Nephron progenitor cell (in vitro differentiated cells): ENCODE measurements around the gene ORAI1.

Experiments
- DNase-seq: peaks from one replicate; pipeline ENCODE4 v3.0.0; 2021
- H3K27ac Mint-ChIP-seq: 2 replicates; pipeline ENCODE4 v1.8.0; 2021; ENCODE audit warnings: mild to moderate bottlenecking, moderate library complexity, mixed read lengths
- H3K27me3 Mint-ChIP-seq: 2 replicates; pipeline ENCODE4 v1.8.0; 2021; ENCODE audit warnings: mild to moderate bottlenecking, low read depth, mixed read lengths; ENCODE audit not compliant: poor library complexity
- H3K36me3 Mint-ChIP-seq: 2 replicates; pipeline ENCODE4 v1.8.0; 2021; ENCODE audit warnings: low read depth, mixed read lengths
- H3K4me1 Mint-ChIP-seq: 2 replicates; pipeline ENCODE4 v1.8.0; 2021; ENCODE audit warnings: mixed read lengths
- H3K4me3 Mint-ChIP-seq: 2 replicates; pipeline ENCODE4 v1.8.0; 2021; ENCODE audit warnings: mild to moderate bottlenecking, moderate library complexity, mixed read lengths
- H3K9me3 Mint-ChIP-seq: 2 replicates; pipeline ENCODE4 v1.8.0; 2021; ENCODE audit warnings: mild to moderate bottlenecking, moderate library complexity, mixed read lengths
- TF ChIP-seq, protein P1 (sequence below): fragments of 200-600 bp; sonication (generic); IDR thresholded peaks from 2 replicates; pipeline ENCODE4 v1.5.0; 2021; ENCODE audit warnings: antibody characterized with exemption

Gene ORAI1

GRCh38 chr12:121638298-121639202 is 12.2 kb downstream of the ORAI1 start:
- H3K36me3 Mint-ChIP-seq: peaks cover 18% of the 10 kb centered on the region
- TF ChIP-seq, protein P1, sequence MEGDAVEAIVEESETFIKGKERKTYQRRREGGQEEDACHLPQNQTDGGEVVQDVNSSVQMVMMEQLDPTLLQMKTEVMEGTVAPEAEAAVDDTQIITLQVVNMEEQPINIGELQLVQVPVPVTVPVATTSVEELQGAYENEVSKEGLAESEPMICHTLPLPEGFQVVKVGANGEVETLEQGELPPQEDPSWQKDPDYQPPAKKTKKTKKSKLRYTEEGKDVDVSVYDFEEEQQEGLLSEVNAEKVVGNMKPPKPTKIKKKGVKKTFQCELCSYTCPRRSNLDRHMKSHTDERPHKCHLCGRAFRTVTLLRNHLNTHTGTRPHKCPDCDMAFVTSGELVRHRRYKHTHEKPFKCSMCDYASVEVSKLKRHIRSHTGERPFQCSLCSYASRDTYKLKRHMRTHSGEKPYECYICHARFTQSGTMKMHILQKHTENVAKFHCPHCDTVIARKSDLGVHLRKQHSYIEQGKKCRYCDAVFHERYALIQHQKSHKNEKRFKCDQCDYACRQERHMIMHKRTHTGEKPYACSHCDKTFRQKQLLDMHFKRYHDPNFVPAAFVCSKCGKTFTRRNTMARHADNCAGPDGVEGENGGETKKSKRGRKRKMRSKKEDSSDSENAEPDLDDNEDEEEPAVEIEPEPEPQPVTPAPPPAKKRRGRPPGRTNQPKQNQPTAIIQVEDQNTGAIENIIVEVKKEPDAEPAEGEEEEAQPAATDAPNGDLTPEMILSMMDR: no peak
- peaks cover 21% of the 10 kb centered on the region for H3K4me1 Mint-ChIP-seq
- peak overlapping the region; percentile 85 for H3K27ac Mint-ChIP-seq
- H3K9me3 Mint-ChIP-seq: peaks cover 3% of the 10 kb centered on the region
- no peak overlapping the region for H3K4me3 Mint-ChIP-seq
- H3K27me3 Mint-ChIP-seq: no peaks in the 10 kb centered on the region
- DNase-seq: no peak

GRCh38 chr12:121641343-121641630 is 15.0 kb downstream of the ORAI1 start:
- Mint-ChIP-seq H3K27me3 (no peaks in the 10 kb centered on the region), H3K4me3 (no peak overlapping the region), H3K36me3 (peaks cover 15% of the 10 kb centered on the region), H3K27ac (no peak overlapping the region), H3K4me1 (peaks cover 12% of the 10 kb centered on the region), H3K9me3 (no peaks in the 10 kb centered on the region)
- no peak for DNase-seq
- TF ChIP-seq, protein P1: no peak

GRCh38 chr12:121648458-121649028 is 22.2 kb downstream of the ORAI1 start:
- Mint-ChIP-seq H3K36me3 (peaks cover 15% of the 10 kb centered on the region), H3K4me3 (no peak overlapping the region), H3K27me3 (no peaks in the 10 kb centered on the region), H3K4me1 (peaks cover 27% of the 10 kb centered on the region), H3K9me3 (no peaks in the 10 kb centered on the region), H3K27ac (no peak overlapping the region)
- TF ChIP-seq, protein P1: no peak
- DNase-seq: no peak

- H3K36me3 Mint-ChIP-seq: peaks cover 15% of the 10 kb centered on the region
- TF ChIP-seq, protein P1: no peak
- DNase-seq: no peak
- peaks cover 27% of the 10 kb centered on the region for H3K4me1 Mint-ChIP-seq
- H3K27me3 Mint-ChIP-seq: no peaks in the 10 kb centered on the region
- H3K27ac Mint-ChIP-seq: no peak overlapping the region
- H3K9me3 Mint-ChIP-seq: no peaks in the 10 kb centered on the region
- no peak overlapping the region for H3K4me3 Mint-ChIP-seq
Measured at GRCh38 chr12:121649322-121649721, 23.0 kb downstream of the ORAI1 start.

- TF ChIP-seq, protein P1: no peak
- Mint-ChIP-seq H3K9me3 (no peaks in the 10 kb centered on the region), H3K27me3 (no peaks in the 10 kb centered on the region), H3K27ac (peak overlapping the region; percentile 42), H3K4me3 (no peak overlapping the region), H3K36me3 (peaks cover 10% of the 10 kb centered on the region), H3K4me1 (peaks cover 27% of the 10 kb centered on the region)
- no peak for DNase-seq
Measured at GRCh38 chr12:121649819-121650353, 23.6 kb downstream of the ORAI1 start.
